AG08396 (cell line): ENCODE data around the gene LRRC37B.
"Not testable (repeated sequence)": the region's sequence is repeated elsewhere in the genome, so short reads cannot be mapped to it uniquely, and the experiment has no call there.

Source experiments
- DNase-seq: peaks from one replicate; pipeline ENCODE4 v3.0.0; 2012; ENCODE audit warnings: low spot score, mixed read lengths

LRRC37B gene

DNA sequence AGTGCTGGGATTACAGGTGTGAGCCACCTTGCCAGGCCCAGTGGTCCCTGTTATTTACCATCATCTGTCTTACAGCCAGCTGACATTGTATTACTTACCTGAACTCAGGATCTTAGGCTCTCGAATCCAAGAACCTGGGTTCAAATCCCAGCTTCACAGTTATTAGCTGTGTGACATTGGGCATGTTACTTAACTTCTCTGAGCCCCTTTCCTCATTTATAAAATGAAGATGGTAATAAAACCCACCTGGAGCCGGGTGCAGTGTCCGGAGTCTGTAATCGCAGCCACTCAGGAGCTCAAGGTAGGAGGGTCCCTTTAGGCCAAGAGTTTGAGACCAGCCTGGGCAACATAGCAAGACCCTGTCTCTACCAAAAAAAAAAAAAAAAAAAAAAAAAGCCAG is 79.7 kb downstream of the LRRC37B start:
- not testable (repeated sequence) for DNase-seq

DNA sequence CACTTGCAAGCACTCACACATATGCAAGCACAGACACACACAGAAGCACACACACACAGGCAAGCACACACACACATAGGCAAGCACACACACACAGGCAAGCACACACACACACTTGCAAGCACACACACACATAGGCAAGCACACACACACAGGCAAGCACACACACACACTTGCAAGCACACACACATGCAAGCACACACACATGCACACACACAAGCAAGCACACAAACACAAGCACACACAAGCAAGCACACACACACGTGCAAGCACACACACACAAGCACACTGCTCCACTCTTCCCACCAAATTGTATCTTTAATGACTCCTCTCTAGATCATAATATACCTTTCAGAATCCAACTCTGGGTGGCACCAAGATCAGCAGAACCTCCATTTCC is 84.9 kb downstream of the LRRC37B start:
- not testable (repeated sequence) for DNase-seq

DNA sequence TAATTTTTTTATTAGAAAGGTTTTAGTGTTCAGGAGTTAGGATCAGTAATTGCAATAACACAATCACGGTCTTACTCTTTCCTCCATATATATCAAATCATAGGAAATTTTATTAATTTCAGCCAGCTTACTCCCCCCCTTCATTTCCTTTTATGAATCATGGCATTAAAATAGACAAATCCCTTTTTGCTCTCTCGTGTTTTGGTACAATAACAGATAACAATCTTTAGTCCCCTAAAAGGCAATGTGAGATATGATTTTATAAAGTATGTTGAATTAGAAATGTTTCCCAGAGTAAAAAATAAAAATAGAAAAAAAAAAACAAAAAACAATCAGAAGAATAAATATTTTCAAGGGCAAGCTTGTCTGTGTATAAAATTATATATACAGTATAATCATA is 92.5 kb downstream of the LRRC37B start:
- no peak for DNase-seq

GRCh38 chr17:32100323-32100722 is 93.1 kb downstream of the LRRC37B start:
- DNase-seq: not testable (repeated sequence)

- no peak for DNase-seq
Measured at GRCh38 chr17:32100971-32101631, 93.9 kb downstream of the LRRC37B start.

- DNase-seq: no peak
Measured at GRCh38 chr17:32102172-32102571, 95.0 kb downstream of the LRRC37B start.

DNA sequence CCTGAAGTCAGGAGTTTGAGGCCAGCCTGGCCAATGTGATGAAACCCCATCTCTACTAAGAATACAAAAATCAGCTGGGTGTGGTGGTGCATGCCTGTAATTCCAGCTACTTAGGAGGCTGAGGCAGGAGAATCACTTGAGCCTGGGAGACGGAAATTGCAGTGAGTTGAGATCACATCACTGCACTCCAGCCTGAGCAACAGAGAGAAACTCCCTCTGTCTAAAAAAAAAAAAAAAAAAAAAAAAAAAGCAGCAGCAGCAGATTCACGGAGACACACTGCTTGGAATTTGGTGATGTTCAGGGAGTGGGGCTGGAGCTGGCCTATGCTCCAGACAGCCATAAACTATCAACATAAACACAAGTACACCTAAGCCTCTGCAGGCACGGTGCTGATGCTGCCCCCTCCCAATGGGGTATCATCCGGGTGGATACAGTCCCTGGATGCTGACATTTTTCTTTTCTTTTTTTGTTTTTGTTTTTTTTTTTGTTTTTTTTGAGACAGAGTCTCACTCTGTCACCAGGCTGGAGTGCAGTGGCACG is 95.5 kb downstream of the LRRC37B start:
- DNase-seq: no peak
